H1 (cell line): Measurements from ENCODE around the gene CTIF. TPM values are rescaled to one million over a fixed set of nuclear protein-coding genes. Genes with fewer than 3 reads are reported as not detected.

Source experiments
- CTCF ChIA-PET: fragments of 300-600 bp; sonication (Branson Sonifier 250); formaldehyde crosslinking; loops from one replicate; lab custom pipeline; 2021; ENCODE audit not compliant: partially characterized antibody; lab: Charles Lee
- POLR2A ChIA-PET: fragments of 300-600 bp; sonication (Branson Sonifier 250); formaldehyde crosslinking; loops from one replicate; lab custom pipeline; 2021; ENCODE audit warnings: inconsistent platforms; ENCODE audit not compliant: partially characterized antibody; lab: Charles Lee
- DNase-seq, 2 experiments: peaks; one replicate each; pipeline versions ENCODE4 v3.0.0 to v3.0.0-alpha.2; 2010 to 2022; ENCODE audit warnings: low spot score in 2 of 2, low read depth in 1 of 2, mixed read lengths in 1 of 2
- FAIRE-seq: peaks from 2 replicates; lab custom pipeline; 2011; peaks lifted over from hg19 to GRCh38; lab: Jason Lieb, UNC
- H2AFZ ChIP-seq: 2 replicates; pipeline ENCODE4 v1.8.1; 2012; ENCODE audit warnings: low read length, inconsistent platforms
- H2AK5ac ChIP-seq: 2 replicates; pipeline ENCODE4 v1.6.1; 2013; ENCODE audit warnings: low read depth, low read length
- H2BK120ac ChIP-seq: replicated peaks from 2 replicates; pipeline ENCODE3; 2013; ENCODE audit warnings: low read depth, low read length, inconsistent platforms
- H2BK12ac ChIP-seq: 2 replicates; pipeline ENCODE4 v1.6.1; 2013; ENCODE audit warnings: low read depth, low read length
- H2BK15ac ChIP-seq: 2 replicates; pipeline ENCODE4 v1.6.1; 2013; ENCODE audit warnings: low read length
- H2BK20ac ChIP-seq: 2 replicates; pipeline ENCODE4 v1.6.1; 2013; ENCODE audit warnings: low read length
- H2BK5ac ChIP-seq: 2 replicates; pipeline ENCODE4 v1.6.1; 2013; ENCODE audit warnings: low read depth, low read length
- H3K14ac ChIP-seq: 2 replicates; pipeline ENCODE4 v1.6.1; 2013; ENCODE audit warnings: inconsistent platforms; ENCODE audit not compliant: insufficient read length
- H3K18ac ChIP-seq: 2 replicates; pipeline ENCODE4 v1.6.1; 2013; ENCODE audit warnings: low read length; ENCODE audit errors: extremely low read depth
- H3K23ac ChIP-seq: 2 replicates; pipeline ENCODE4 v1.6.1; 2013; ENCODE audit warnings: inconsistent platforms; ENCODE audit not compliant: insufficient read length
- H3K23me2 ChIP-seq: 2 replicates; pipeline ENCODE4 v1.6.1; 2013; ENCODE audit warnings: low read depth, low read length
- H3K27ac ChIP-seq: 2 replicates; pipeline ENCODE4 v1.6.1; 2011; ENCODE audit warnings: low read depth, low read length, inconsistent platforms
- H3K27me3 ChIP-seq, 4 experiments: replicated peaks in 1 of 4; 1 replicate in 1 of 4; 2 replicates in 3 of 4; pipeline versions ENCODE4 v1.6.1 to v1.8.1; 2011 to 2013; ENCODE audit warnings: low read length in 3 of 4, mild to moderate bottlenecking in 3 of 4, inconsistent platforms in 2 of 4, mixed read lengths in 2 of 4, moderate library complexity in 1 of 4; ENCODE audit not compliant: control insufficient read depth in 3 of 4, insufficient read depth in 3 of 4; ENCODE audit errors: extremely low read depth in 1 of 4
- H3K36me3 ChIP-seq, 4 experiments: 2 replicates each; pipeline versions ENCODE4 v1.6.1 to v1.8.1; 2011 to 2013; ENCODE audit warnings: mild to moderate bottlenecking in 4 of 4, low read length in 3 of 4, moderate library complexity in 2 of 4, control low read depth in 1 of 4, inconsistent platforms in 1 of 4; ENCODE audit not compliant: insufficient read depth in 4 of 4, control insufficient read depth in 2 of 4
- H3K4ac ChIP-seq: replicated peaks from 2 replicates; pipeline ENCODE3; 2013; ENCODE audit warnings: low read length, low read depth, mixed read lengths, inconsistent platforms; ENCODE audit not compliant: insufficient read length
- H3K4me1 ChIP-seq, 4 experiments: replicated peaks in 1 of 4; 1 replicate in 1 of 4; 2 replicates in 3 of 4; pipeline versions ENCODE4 v1.6.1 to v1.8.1; 2011 to 2013; ENCODE audit warnings: low read length in 3 of 4, inconsistent platforms in 2 of 4, mixed read lengths in 1 of 4; ENCODE audit not compliant: insufficient read depth in 4 of 4, control insufficient read depth in 3 of 4
- H3K4me2 ChIP-seq, 2 experiments: 2 replicates each; pipeline versions ENCODE4 v1.6.1 to v1.8.1; 2011 to 2013; ENCODE audit warnings: low read depth in 2 of 2, low read length in 2 of 2, control low read depth in 1 of 2, inconsistent platforms in 1 of 2, mild to moderate bottlenecking in 1 of 2; ENCODE audit not compliant: insufficient read depth in 1 of 2
- H3K4me3 ChIP-seq, 4 experiments: fragments of 200-600, 300-600 bp in 1 of 4; sonication (generic), shearing (Covaris generic), sonication (Bioruptor Twin) in 1 of 4; 2 replicates each; pipeline versions ENCODE4 v1.5.1 to v1.8.1; 2011 to 2016; ENCODE audit warnings: low read length in 4 of 4, low read depth in 3 of 4, control low read depth in 2 of 4, inconsistent platforms in 2 of 4, mild to moderate bottlenecking in 2 of 4, mixed read lengths in 1 of 4, moderate library complexity in 1 of 4; ENCODE audit not compliant: insufficient read depth in 2 of 4; ENCODE audit errors: extremely low read depth in 1 of 4
- H3K56ac ChIP-seq: replicated peaks from 2 replicates; pipeline ENCODE3; 2013; ENCODE audit warnings: low read depth, mild to moderate bottlenecking, mixed read lengths, low read length, inconsistent platforms; ENCODE audit not compliant: insufficient read length
- H3K79me1 ChIP-seq: 2 replicates; pipeline ENCODE4 v1.6.1; 2013; ENCODE audit warnings: low read depth, low read length, control low read depth
- H3K79me2 ChIP-seq, 2 experiments: 2 replicates each; pipeline versions ENCODE4 v1.6.1 to v1.8.1; 2012 to 2013; ENCODE audit warnings: low read length in 2 of 2, mild to moderate bottlenecking in 2 of 2, inconsistent platforms in 1 of 2; ENCODE audit not compliant: insufficient read depth in 2 of 2, control insufficient read depth in 1 of 2
- H3K9ac ChIP-seq, 4 experiments: replicated peaks in 1 of 4; 1 replicate in 1 of 4; 2 replicates in 3 of 4; pipeline versions ENCODE4 v1.6.1 to v1.8.1; 2011 to 2013; ENCODE audit warnings: low read depth in 3 of 4, low read length in 3 of 4, control low read depth in 2 of 4, mild to moderate bottlenecking in 2 of 4, moderate library complexity in 2 of 4, inconsistent platforms in 1 of 4; ENCODE audit errors: extremely low read depth in 1 of 4
- H3K9me3 ChIP-seq, 2 experiments: 2 replicates each; pipeline versions ENCODE4 v1.6.1 to v1.8.1; 2012 to 2013; ENCODE audit warnings: mild to moderate bottlenecking in 2 of 2, moderate library complexity in 2 of 2, control low read depth in 1 of 2, inconsistent platforms in 1 of 2, low read depth in 1 of 2, low read length in 1 of 2, mixed read lengths in 1 of 2; ENCODE audit not compliant: insufficient read depth in 2 of 2
- H4K20me1 ChIP-seq, 2 experiments: replicated peaks in 1 of 2; 2 replicates each; pipeline versions ENCODE3 to v1.8.1; 2011 to 2013; ENCODE audit warnings: inconsistent platforms in 2 of 2, low read length in 2 of 2, mild to moderate bottlenecking in 1 of 2; ENCODE audit not compliant: insufficient read depth in 2 of 2, control insufficient read depth in 1 of 2
- H4K5ac ChIP-seq: 2 replicates; pipeline ENCODE4 v1.6.1; 2013; ENCODE audit warnings: low read length, low read depth, mixed read lengths, inconsistent platforms; ENCODE audit not compliant: insufficient read length
- H4K8ac ChIP-seq: 2 replicates; pipeline ENCODE4 v1.8.0; 2013; ENCODE audit warnings: mild to moderate bottlenecking, moderate library complexity, low read length, inconsistent platforms; ENCODE audit not compliant: insufficient read depth; ENCODE audit errors: extremely low read depth
- H4K91ac ChIP-seq: replicated peaks from 2 replicates; pipeline ENCODE3; 2013; ENCODE audit warnings: low read length, mixed read lengths, inconsistent platforms; ENCODE audit not compliant: insufficient read length
- ASH2L ChIP-seq: fragments of 200-600, 300-600 bp; sonication (generic); IDR thresholded peaks from one replicate; pipeline ENCODE4 v1.7.1; 2017; ENCODE audit warnings: low read length
- CBX5 ChIP-seq: fragments of 300-800, 300-1000 bp; sonication (generic); IDR thresholded peaks from 2 replicates; pipeline ENCODE4 v1.7.1; 2016; ENCODE audit warnings: antibody characterized with exemption, low read length, low read depth
- CBX8 ChIP-seq: fragments of 300-800, 300-1000 bp; sonication (generic); IDR thresholded peaks from 2 replicates; pipeline ENCODE4 v1.7.1; 2016; ENCODE audit warnings: low read depth, low read length, borderline replicate concordance
- GABPA ChIP-seq: IDR thresholded peaks from 2 replicates; pipeline ENCODE4 v1.6.1; 2011; ENCODE audit warnings: mild to moderate bottlenecking, low read length, moderate library complexity, borderline replicate concordance; ENCODE audit not compliant: insufficient read depth
- HDAC6 ChIP-seq: IDR thresholded peaks from one replicate; pipeline ENCODE4 v1.7.1; 2012; ENCODE audit warnings: low read depth, mild to moderate bottlenecking, inconsistent platforms, low read length, moderate library complexity
- RXRA ChIP-seq: IDR thresholded peaks from 2 replicates; pipeline ENCODE4 v1.6.1; 2011; ENCODE audit warnings: low read depth, mild to moderate bottlenecking, low read length, moderate library complexity; ENCODE audit not compliant: insufficient read depth
- SIN3A ChIP-seq, 2 experiments: IDR thresholded peaks in 1 of 2; conservative IDR thresholded peaks in 1 of 2; 2 replicates each; pipeline ENCODE4 v1.6.1; 2011 to 2012; ENCODE audit warnings: low read length in 2 of 2, improper control_type of control experiment in 1 of 2, low read depth in 1 of 2, mild to moderate bottlenecking in 1 of 2
- SP1 ChIP-seq: IDR thresholded peaks from 2 replicates; pipeline ENCODE4 v1.6.1; 2011; ENCODE audit warnings: low read depth, low read length
- SRF ChIP-seq: IDR thresholded peaks from 2 replicates; pipeline ENCODE4 v1.6.1; 2011; ENCODE audit warnings: mild to moderate bottlenecking, low read depth, low read length, moderate library complexity
- WGBS, 2 experiments: shearing (Covaris generic) in 1 of 2; methylation state at CpG; one replicate each; pipeline versions ENCODE4 v1.1.6 to v1.1.7; 2013 to 2015; ENCODE audit warnings: low lambda C conversion rate in 2 of 2, mixed read lengths in 2 of 2, inconsistent platforms in 1 of 2, low coverage in 1 of 2, missing lambda C conversion rate in 1 of 2; ENCODE audit not compliant: insufficient replicate concordance in 2 of 2, insufficient coverage in 1 of 2, insufficient read length in 1 of 2; ENCODE audit errors: extremely low coverage in 1 of 2, missing lambda C conversion rate in 1 of 2; 5-methylcytosine and 5-hydroxymethylcytosine counted together
- polyA plus RNA-seq, 7 experiments: library from polyadenylated mRNA; depleted of rRNA in 3 of 7; stranded (reverse) in 5 of 7; unstranded in 2 of 7; fragments of >200 nt in 5 of 7; fragments of 200-250 nt in 2 of 7; gene quantifications; 1 replicate in 5 of 7; 2 replicates in 1 of 7; 4 replicates in 1 of 7; pipeline versions ENCODE4 v1.2.1 to v1.2.3, GENCODE V29; 2011 to 2013; ENCODE audit warnings: missing spikeins in 2 of 7, mixed read lengths in 2 of 7
- total RNA-seq: library from RNA; stranded (reverse); fragmentation: NEBNext Ultra II Directional; extraction: Animal tissue kit (Norgen Biotek cat#: 25700); gene quantifications from 2 replicates; pipeline ENCODE4 v1.2.1, GENCODE V29; 2021
- TF ChIP-seq, protein P1 (sequence below), 3 experiments: IDR thresholded peaks; 1 replicate in 2 of 3; 2 replicates in 1 of 3; pipeline versions ENCODE4 v1.5.1 to v1.6.1; 2011; ENCODE audit warnings: low read length in 3 of 3, mild to moderate bottlenecking in 3 of 3, inconsistent platforms in 2 of 3, low read depth in 1 of 3, moderate library complexity in 1 of 3; ENCODE audit not compliant: insufficient read depth in 1 of 3; ENCODE audit errors: control extremely low read depth in 1 of 3

Gene CTIF
- total and polyA plus RNA-seq, 2 of the 8 experiments (the other 6 are each of a cell fraction or from before 2014, with no cell fraction given) = 9.0 to 17.8 TPM

- H3K18ac ChIP-seq = no peak overlapping the region
- H2AK5ac ChIP-seq = no peak overlapping the region
- ChIA-PET POLR2A (interaction anchor here (0.9 kb wide), 1 partner anchor 17 kb away, joined by 3 read pairs; no protein-coding TSS in a partner anchor), CTCF (interaction anchor here (0.7 to 1.7 kb wide), 6 partner anchors 17 to 81 kb away, joined by 3 to 5 read pairs (median 4); no protein-coding TSS in a partner anchor)
- H3K23ac ChIP-seq = no peak overlapping the region
- no peak overlapping the region for H3K56ac ChIP-seq
- H2BK5ac ChIP-seq = no peak overlapping the region
- no peak overlapping the region for H3K4ac ChIP-seq
- H4K91ac ChIP-seq = no peak overlapping the region
- H4K8ac ChIP-seq = no peak overlapping the region; the same call in 1 of the 2 replicates
- no peak overlapping the region for H4K5ac ChIP-seq
- no peak overlapping the region for H2BK120ac ChIP-seq
- H3K27me3 ChIP-seq = no peaks in the 10 kb centered on the region; a peak in 1 of 7 replicates
- H3K9me3 ChIP-seq = no peaks in the 10 kb centered on the region
- no peaks in the 10 kb centered on the region for H3K79me2 ChIP-seq
- no peak for DNase-seq
- no peaks in the 10 kb centered on the region for H3K79me1 ChIP-seq
- H3K27ac ChIP-seq = no peak overlapping the region
- no peak overlapping the region for H3K14ac ChIP-seq
- H3K36me3 ChIP-seq = no peaks in the 10 kb centered on the region; a peak in 1 of 8 replicates
- H2BK20ac ChIP-seq = no peak overlapping the region
- FAIRE-seq = no peak
- WGBS, 2 experiments = 83% methylated on average over 10 of the region's 10 CpGs; no CpG with 5 or more reads in 1 of the 2 experiments
- no peaks in the 10 kb centered on the region for H4K20me1 ChIP-seq
- H2BK15ac ChIP-seq = no peak overlapping the region
- no peak overlapping the region for H3K9ac ChIP-seq
- no peak overlapping the region for H2BK12ac ChIP-seq
- H2AFZ ChIP-seq = no peak overlapping the region
- no peak overlapping the region for H3K4me2 ChIP-seq
- no peaks in the 10 kb centered on the region for H3K23me2 ChIP-seq
- no peak overlapping the region for H3K4me3 ChIP-seq
- H3K4me1 ChIP-seq = no peaks in the 10 kb centered on the region
- TF ChIP-seq SIN3A (conservative IDR thresholded peaks at IDR 0.05 in 1 of 2, IDR thresholded peaks at IDR 0.05 in 1 of 2; ENCODE audit: low read depth in 1 of 2, low read length in 2 of 2) = no peak
- no peak for TF ChIP-seq SRF
- TF ChIP-seq CBX5 = no peak
- TF ChIP-seq GABPA = no peak
- TF ChIP-seq CBX8 = no peak
- TF ChIP-seq, protein P1, sequence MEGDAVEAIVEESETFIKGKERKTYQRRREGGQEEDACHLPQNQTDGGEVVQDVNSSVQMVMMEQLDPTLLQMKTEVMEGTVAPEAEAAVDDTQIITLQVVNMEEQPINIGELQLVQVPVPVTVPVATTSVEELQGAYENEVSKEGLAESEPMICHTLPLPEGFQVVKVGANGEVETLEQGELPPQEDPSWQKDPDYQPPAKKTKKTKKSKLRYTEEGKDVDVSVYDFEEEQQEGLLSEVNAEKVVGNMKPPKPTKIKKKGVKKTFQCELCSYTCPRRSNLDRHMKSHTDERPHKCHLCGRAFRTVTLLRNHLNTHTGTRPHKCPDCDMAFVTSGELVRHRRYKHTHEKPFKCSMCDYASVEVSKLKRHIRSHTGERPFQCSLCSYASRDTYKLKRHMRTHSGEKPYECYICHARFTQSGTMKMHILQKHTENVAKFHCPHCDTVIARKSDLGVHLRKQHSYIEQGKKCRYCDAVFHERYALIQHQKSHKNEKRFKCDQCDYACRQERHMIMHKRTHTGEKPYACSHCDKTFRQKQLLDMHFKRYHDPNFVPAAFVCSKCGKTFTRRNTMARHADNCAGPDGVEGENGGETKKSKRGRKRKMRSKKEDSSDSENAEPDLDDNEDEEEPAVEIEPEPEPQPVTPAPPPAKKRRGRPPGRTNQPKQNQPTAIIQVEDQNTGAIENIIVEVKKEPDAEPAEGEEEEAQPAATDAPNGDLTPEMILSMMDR (IDR thresholded peaks at IDR 0.05; ENCODE audit: control extremely low read depth in 1 of 3, insufficient read depth in 1 of 3, low read depth in 1 of 3, low read length in 3 of 3) = no peak
- no peak for TF ChIP-seq SP1
- TF ChIP-seq HDAC6 = no peak
- TF ChIP-seq RXRA = no peak
- no peak for TF ChIP-seq ASH2L
Measured at GRCh38 chr18:48794251-48794970, 255.6 kb downstream of the CTIF start.
